ENCODE results near the gene ABCA13.

Gene ABCA13

GRCh38 chr7:48518092-48518491, 346.8 kb downstream of the ABCA13 start:
- TF ChIP-seq, protein P1, sequence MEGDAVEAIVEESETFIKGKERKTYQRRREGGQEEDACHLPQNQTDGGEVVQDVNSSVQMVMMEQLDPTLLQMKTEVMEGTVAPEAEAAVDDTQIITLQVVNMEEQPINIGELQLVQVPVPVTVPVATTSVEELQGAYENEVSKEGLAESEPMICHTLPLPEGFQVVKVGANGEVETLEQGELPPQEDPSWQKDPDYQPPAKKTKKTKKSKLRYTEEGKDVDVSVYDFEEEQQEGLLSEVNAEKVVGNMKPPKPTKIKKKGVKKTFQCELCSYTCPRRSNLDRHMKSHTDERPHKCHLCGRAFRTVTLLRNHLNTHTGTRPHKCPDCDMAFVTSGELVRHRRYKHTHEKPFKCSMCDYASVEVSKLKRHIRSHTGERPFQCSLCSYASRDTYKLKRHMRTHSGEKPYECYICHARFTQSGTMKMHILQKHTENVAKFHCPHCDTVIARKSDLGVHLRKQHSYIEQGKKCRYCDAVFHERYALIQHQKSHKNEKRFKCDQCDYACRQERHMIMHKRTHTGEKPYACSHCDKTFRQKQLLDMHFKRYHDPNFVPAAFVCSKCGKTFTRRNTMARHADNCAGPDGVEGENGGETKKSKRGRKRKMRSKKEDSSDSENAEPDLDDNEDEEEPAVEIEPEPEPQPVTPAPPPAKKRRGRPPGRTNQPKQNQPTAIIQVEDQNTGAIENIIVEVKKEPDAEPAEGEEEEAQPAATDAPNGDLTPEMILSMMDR (IDR thresholded peaks at IDR 0.05; ENCODE audit: insufficient read depth, low read length, missing control alignments), result no peak
- H3K4me3 ChIP-seq (ENCODE audit: low read depth, low read length), result no peak overlapping the region
- ChIA-PET POLR2A (no interaction called here), CTCF (no interaction called here)
- DNase-seq (ENCODE audit: low read depth, low spot score), result no peak

- ChIA-PET CTCF (no interaction called here), POLR2A (no interaction called here)
- no peak for DNase-seq (ENCODE audit: low read depth, low spot score)
- H3K4me3 ChIP-seq (ENCODE audit: low read depth, low read length), result no peak overlapping the region
- TF ChIP-seq, protein P1 (IDR thresholded peaks at IDR 0.05; ENCODE audit: insufficient read depth, low read length, missing control alignments), result no peak
Measured at GRCh38 chr7:48522692-48523091, 351.4 kb downstream of the ABCA13 start.

DNA sequence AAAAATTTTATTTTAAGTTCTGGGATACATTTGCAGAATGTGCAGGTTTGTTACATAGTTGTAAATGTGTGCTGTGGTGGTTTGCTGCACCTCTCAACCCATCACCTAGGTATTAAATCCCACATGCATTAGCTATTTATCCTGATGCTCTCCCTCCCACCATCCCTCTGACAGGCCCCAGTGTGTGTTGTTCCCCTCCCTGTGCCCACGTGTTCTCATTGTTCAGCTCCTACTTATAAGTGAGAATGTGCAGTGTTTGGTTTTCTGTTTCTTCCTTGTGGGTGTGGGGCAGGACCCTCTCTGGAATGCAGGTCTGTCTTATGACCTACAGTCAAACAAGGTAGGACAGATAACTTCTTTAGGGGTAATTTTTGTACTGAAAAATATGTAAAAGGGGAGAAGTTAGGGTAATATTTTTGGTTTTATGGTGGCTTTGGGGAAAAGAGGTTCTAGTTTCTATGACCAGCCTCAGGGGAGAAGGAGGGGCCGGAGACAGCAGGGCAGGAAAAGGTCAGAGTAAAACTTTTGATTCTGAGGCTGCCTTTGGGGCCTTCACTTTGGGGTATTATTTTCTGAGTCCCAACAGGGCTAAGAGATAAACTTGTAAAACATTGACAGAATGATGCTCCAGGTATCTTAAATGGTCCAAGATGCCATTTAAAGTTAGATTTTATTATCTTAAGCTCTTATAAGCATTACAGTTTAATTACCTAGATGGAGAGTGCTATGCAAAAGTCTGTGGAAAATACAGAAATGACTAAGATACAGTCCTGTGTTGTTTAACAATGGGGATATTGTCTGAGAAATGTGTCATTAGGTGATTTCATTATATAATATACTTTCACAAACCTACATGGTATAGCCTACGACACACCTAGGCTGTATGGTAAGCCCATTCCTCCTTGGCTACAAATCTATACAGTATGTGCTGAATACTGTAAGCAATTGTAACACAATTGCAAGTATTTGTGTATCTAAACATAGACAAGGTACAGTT, 354.8 kb downstream of the ABCA13 start:
- CTCF ChIA-PET, result no interaction called here
- DNase-seq (ENCODE audit: low read depth, low spot score), result no peak
- TF ChIP-seq, protein P1 (IDR thresholded peaks at IDR 0.05; ENCODE audit: insufficient read depth, low read length, missing control alignments), result no peak
- H3K4me3 ChIP-seq (ENCODE audit: low read depth, low read length), result no peak overlapping the region
- POLR2A ChIA-PET, result no interaction called here

- POLR2A ChIA-PET, result no interaction called here
- CTCF ChIA-PET, result no interaction called here
- TF ChIP-seq, protein P1 (IDR thresholded peaks at IDR 0.05; ENCODE audit: insufficient read depth, low read length, missing control alignments), result no peak
- H3K4me3 ChIP-seq (ENCODE audit: low read depth, low read length), result no peak overlapping the region
- DNase-seq (ENCODE audit: low read depth, low spot score), result no peak
Measured at GRCh38 chr7:48528646-48529045, 357.4 kb downstream of the ABCA13 start.

DNA sequence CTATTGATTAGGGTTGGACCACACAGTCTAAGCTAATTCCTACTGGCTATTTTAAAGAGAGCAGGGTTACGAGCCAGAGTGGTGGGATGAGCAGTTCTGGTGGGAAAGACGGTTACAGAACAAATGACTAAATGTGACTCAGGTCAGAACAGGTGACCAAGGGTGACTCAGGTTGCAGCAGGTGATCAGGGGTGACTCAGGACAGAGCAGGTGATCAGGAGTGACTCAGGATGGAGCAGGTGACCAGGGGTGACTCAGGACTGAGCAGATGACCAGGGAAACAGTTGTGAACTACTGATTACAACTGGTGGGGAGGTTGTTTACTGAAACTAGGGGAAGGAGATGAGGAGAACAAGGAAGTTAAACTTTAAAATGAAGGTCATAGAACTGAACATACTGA, 366.3 kb downstream of the ABCA13 start:
- CTCF ChIA-PET, result no interaction called here
- POLR2A ChIA-PET, result no interaction called here
- DNase-seq (ENCODE audit: low read depth, low spot score), result no peak
- TF ChIP-seq, protein P1 (IDR thresholded peaks at IDR 0.05; ENCODE audit: insufficient read depth, low read length, missing control alignments), result no peak
- H3K4me3 ChIP-seq (ENCODE audit: low read depth, low read length), result no peak overlapping the region

DNA sequence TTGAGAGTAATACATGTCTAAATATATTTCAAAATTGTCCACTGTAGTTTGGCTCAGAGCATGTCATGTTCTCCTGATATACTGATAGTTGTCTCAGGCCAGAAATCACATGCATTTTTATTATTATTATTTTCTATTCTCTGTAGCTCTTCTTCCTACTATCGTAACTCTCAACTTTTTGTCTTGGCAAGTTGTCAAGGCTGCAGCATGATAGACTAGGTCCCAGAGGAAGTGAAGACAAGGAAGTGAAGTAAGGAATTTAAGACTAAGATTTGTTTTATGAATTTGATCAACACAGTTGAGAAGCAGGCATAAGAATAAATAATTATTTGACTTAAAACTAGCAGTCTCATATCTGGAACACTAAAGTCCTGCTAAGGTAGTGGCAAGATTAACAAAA, 369.5 kb downstream of the ABCA13 start:
- H3K4me3 ChIP-seq (ENCODE audit: low read depth, low read length), result no peak overlapping the region
- POLR2A ChIA-PET, result no interaction called here
- CTCF ChIA-PET, result no interaction called here
- TF ChIP-seq, protein P1 (IDR thresholded peaks at IDR 0.05; ENCODE audit: insufficient read depth, low read length, missing control alignments), result no peak
- DNase-seq (ENCODE audit: low read depth, low spot score), result no peak
